SW480 (cell line): ENCODE results near the gene NPAS3.

Experiments used
- DNase-seq: peaks from one replicate; pipeline ENCODE4 v3.0.0-alpha.2; 2016; ENCODE audit warnings: low spot score

NPAS3 gene

DNA sequence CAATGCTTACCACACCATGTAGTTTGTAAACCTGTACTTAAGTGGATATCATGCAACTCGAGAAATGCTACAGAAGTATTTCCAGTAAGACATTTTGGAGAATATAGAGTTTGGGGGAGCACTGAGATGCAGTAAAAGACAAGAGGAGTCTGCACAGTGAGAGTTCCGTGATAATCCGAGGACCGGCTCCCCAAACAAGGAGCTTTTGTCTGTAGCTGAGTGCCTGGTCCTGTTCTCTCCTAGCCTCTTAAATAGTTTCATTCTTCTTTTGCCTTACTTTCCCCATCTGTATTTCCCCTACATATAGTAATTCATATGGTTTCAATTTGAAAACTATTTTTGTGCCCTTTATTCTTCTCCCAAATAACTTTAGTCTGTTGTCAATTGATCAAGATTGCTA is 648.1 kb downstream of the NPAS3 start:
- DNase-seq, result no peak

- no peak for DNase-seq
Observed at GRCh38 chr14:33587791-33588190, 649.1 kb downstream of the NPAS3 start.

- no peak for DNase-seq
Observed at GRCh38 chr14:33588771-33589170, 650.1 kb downstream of the NPAS3 start.

DNA sequence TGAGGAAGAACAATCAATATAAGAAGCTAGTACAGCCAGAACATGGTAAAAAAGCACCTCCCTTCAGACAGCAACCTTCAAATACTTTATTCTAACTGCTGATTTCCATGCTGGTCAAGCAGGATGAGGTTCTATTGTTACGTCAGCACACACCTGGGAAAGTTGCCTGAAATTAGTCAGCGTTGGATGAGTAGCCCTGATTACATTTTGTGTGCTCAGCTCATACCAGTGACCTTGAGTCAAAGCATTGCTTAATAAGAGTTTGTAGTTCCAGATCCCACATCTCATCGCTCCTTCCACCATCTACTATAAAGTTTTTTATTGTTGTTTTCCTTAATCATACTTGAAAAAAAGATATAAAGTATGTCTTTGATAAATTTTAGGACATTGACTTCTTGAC is 650.7 kb downstream of the NPAS3 start:
- DNase-seq, result peak; percentile 24

DNA sequence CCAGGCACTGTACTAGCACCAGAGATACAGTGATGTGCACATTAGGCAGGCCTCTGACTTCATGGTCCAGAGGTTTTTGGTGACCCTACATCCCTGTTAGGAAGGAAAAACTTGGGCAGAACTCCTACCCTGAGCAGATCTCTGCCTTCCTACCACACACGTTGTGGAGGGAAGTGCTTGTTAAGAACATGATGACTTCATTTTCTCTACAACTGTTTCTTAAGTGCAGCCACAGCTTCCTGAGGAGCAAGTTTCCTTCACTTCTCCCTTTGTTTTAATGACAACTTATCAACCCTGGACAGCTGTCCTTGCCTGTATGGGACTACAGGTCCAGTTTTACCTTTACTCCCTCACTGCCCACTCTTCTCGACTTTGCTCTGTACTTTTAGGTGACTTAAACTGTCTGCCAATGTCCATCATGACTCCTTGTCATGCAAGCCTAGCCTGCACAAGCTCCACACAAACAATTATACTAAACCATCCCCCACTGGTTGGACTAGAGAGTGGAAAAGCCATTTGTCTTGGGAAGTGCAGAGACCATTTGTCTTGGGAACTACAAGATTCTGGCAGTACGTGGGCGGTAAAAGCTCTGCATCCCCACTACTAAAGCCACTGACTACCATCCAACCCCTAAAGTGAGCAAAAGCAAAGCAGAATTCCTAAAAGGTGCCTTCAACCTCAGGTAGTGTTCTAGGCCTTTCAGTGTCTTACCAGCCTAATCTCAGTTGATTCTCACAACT is 652.4 kb downstream of the NPAS3 start:
- no peak for DNase-seq

DNA sequence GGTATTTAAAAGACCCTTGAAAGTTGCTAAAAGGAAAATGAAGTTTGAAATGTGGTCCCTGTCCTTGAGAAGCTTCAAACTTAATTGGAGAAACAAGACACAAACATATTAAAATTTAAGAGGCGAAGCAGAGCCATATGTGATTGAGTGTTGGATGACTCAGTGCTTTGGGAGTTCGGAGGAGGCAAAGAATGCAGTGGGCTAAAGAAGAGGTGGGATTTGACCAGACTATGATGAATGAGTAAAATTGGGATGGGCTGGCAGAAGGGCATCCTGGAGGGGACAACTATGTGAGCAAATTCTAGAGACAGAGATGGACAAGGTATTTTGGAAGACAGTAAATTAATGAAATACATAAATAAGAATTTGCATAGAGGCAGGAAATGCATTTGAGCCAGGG is 653.6 kb downstream of the NPAS3 start:
- no peak for DNase-seq

- no peak for DNase-seq
Observed at GRCh38 chr14:33596211-33597080, 657.8 kb downstream of the NPAS3 start.

GRCh38 chr14:33598582-33598981 is 659.9 kb downstream of the NPAS3 start:
- no peak for DNase-seq

- no peak for DNase-seq
Observed at GRCh38 chr14:33602396-33602795, 663.7 kb downstream of the NPAS3 start.

DNA sequence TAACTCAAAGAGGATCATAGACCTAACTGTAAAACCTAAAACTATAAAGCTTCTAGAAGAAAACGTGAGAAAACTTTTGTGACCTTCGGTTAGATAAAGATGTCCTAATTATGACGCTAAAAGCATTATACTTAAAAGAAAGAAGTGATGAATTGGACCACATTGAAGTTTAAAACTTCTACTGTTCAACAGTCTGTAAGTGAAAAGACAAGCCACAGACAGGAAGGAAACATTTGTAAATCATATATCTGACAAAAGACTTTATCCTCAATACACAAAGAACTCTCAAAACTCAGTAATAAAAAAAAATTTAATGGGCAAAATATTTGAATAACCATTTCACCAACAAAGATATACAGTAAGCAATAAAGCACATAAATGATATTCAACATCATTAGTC is 667.9 kb downstream of the NPAS3 start:
- DNase-seq, result no peak

- no peak for DNase-seq
Observed at GRCh38 chr14:33609582-33609981, 670.9 kb downstream of the NPAS3 start.

DNA sequence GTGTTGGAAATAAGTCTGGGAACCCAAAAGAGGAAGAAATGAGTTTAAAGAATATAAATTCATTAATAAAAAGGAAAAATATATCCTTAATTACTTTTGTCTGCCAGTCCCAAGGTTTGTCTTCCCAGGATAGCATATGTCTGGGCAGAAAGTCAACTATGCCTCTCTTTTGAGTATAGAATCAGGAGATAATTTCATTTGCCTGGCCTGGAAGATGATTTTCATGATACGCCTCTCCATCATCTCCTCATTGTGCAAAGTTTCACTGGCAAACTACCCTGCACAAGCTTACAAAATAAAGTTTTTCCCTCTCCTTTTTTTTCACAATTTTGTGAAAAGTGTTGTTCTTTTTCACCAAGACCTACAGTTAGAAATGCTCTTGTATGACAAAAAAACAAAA is 671.4 kb downstream of the NPAS3 start:
- DNase-seq, result no peak

DNA sequence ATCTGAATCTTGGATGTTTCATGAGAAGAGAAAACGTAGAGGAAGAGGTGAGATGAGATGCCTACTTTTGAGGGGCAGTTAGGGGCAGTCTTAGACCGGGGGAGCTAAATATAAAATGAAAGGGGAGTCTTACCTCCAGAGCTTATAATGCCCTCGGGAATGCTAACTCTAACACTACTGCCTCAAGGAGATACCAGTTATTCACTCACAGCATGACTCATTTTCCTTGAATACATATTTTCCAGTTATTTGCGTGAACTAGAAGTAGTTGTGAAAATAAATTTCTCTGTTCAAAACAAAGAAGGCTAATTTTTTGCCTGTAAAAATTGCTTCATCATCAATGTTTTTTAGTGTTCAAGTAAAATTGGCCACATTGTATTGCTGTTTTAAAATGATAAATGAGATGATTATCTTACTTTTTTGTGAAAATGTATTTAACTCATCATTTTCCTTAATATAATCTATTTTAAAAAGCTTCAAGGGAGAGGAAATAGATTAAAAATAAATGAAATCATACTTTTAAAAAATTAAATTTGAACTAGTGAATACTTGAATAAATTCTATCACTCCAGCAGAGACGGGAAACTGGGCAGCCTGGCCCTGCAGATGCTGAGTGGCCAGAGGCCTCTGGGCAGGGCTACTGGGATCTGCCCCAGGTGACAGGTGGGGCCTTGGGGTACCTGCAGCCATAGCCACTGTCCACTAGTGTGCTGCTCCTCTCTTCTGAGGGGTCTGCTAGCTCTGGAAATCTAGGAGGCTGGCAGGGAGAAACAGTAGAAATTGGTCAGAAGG is 672.9 kb downstream of the NPAS3 start:
- DNase-seq, result no peak

GRCh38 chr14:33612197-33612505 is 673.5 kb downstream of the NPAS3 start:
- no peak for DNase-seq

GRCh38 chr14:33617154-33617553 is 678.5 kb downstream of the NPAS3 start:
- DNase-seq, result peak; percentile 27

DNA sequence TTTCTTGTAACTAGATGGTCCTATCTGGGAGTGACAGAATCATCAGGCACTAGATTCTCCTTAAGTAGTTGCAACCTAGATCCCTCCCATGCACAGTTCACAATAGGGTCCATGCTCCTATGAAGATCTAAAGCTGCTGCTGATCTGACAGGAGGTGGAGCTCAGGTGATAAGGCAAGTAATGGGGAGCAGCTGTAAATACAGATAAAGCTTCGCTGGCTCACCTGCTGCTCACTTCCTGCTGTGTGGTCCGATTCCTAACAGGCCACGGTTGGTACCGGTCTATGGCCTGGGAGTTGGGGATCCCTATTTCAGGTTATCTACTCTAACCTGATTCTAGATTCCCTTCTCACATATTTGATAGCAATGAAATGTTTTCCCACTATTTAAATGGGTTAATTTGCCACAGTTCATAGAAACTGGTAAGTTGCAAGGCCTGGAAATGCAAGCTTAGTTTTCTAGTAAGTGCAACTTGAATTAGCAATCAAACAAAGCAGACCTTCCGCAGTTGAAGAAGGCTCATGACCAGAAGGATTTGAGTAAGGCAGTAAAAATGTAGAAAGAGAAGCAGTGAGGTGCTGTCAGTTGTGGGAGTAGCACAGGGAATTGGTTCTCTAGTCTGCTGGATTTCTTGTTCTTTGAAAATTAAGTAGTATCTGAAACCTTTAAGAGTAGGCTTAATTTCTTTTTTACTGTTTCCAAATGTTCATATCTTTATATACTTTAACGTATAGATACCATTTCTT is 679.9 kb downstream of the NPAS3 start:
- DNase-seq, result no peak

GRCh38 chr14:33622496-33622895 is 683.8 kb downstream of the NPAS3 start:
- no peak for DNase-seq

DNA sequence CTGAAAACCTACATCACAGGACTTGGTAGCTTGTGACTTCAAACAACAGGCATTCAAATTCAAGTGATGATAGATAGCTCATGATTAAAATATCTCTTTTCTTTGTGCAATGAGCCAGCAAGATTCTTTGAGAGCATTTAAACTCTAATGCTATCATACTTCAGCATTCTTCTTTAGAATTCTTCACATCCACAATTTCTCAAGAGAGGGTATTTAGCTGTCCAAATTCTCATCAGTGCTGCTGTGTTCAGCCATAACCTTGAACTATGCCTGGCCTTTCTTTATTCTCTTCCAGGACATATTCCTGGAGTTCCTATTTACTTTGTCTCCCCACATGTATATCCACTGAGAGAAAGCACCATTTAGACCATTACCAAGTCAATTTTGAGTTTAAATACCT is 691.1 kb downstream of the NPAS3 start:
- DNase-seq, result no peak

DNA sequence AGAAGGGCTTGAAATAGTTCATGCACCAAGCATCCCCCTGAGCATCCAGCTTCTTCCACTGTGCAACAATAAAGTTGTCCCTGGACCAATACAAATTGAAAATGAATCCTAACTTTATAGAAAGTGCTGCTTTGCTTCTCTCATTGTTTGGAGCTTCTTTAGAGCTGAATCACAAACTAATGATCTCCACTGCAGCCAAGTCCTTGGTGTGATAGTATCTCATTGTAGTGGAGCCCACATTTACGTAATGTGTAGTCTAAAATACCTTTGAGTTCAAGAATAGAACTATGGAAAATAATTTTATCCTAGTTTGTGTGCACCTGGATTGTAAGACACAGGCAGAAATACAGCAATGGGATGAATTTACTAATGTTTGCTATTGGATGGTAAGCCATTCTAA is 692.3 kb downstream of the NPAS3 start:
- DNase-seq, result no peak

GRCh38 chr14:33631441-33631840 is 692.8 kb downstream of the NPAS3 start:
- DNase-seq, result no peak

DNA sequence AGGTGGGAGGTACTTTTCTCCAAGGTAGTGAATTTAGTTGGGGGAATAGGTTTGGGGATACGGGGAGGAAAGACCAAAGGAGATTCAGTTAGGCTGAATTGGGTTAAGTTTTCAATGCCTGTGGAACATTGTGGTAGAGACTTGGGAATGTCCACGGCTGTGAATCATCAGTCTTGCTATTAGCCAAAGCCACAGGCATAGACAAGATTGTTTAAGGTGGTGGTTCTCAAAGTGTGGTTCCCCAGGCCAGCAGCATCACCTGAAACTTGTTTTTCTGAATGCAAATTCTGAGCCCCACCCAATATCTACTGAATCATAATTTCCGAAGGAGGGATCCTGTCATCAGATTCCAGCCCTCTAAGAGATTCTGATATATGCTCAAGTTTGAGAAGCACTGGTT is 696.0 kb downstream of the NPAS3 start:
- DNase-seq, result no peak

DNA sequence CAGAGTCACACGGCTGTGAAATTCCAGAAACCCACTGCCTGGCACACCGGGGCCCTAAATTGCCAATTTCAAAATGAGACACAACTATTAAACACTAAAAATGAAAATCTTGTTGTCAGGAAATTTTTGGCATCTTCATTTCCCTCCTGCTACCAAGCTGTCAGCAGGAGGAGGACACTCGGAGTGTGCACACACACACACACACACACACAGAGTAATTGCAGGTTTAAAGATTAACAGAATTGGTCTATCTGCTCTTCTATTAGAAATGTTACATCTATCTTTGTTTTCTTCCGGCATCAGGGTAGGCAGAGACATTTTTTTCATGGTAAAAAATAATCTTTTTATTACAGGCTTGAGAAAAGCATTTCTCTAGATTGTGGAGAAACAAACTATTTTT is 698.0 kb downstream of the NPAS3 start:
- DNase-seq, result no peak
